ENCODE results near the gene ADAMTS5. TPM values are rescaled to one million over a fixed set of nuclear protein-coding genes. Genes with fewer than 3 reads are reported as not detected.

ADAMTS5 gene
- total RNA-seq, 1 donor from 2014 or later = 14.1 TPM

DNA sequence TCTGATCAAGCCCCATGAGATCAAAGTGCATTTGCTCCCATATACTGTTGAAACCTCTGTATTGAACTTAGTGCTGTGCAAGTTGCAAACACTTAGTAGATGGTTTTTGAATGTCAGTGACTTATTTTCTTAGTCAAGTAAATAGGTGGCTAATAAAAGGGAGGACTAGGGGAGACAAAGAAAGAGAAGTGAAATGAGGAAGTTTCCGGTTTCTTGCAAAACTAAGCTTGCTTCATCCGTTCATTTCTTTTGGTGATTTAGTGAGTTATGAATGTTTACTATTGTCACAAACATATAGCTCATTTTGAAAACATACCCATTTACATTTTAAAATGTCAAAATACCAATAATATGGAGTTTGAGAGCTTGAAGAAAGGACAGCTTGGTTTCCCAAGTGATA, 23.0 kb downstream of the ADAMTS5 start:
- DNase-seq (ENCODE audit: low read depth) (no peak), FAIRE-seq (no peak)
- H3K36me3 Mint-ChIP-seq (ENCODE audit: low read depth, unreplicated experiment) = no peaks in the 10 kb centered on the region
- H3K27me3 ChIP-seq (ENCODE audit: insufficient read depth, low read length) = no peaks in the 10 kb centered on the region
- no peak overlapping the region for H3K27ac Mint-ChIP-seq (ENCODE audit: unreplicated experiment)
- no peaks in the 10 kb centered on the region for H3K36me3 ChIP-seq (ENCODE audit: insufficient read depth, low read length)
- no peak overlapping the region for H3K4me3 Mint-ChIP-seq (ENCODE audit: unreplicated experiment)
- H3K4me1 ChIP-seq (ENCODE audit: insufficient read depth, low read length) = no peaks in the 10 kb centered on the region
- H3K4me2 ChIP-seq (ENCODE audit: low read length) = no peak overlapping the region
- no peak overlapping the region for H3K9ac ChIP-seq (ENCODE audit: low read length)
- no peak overlapping the region for H3K27ac ChIP-seq (ENCODE audit: low read depth, low read length)
- no peak overlapping the region for H3K4me3 ChIP-seq (ENCODE audit: insufficient read depth, low read depth, low read length)
- no peaks in the 10 kb centered on the region for H3K79me2 ChIP-seq (ENCODE audit: insufficient read depth, low read length)
- TF ChIP-seq, protein P1, sequence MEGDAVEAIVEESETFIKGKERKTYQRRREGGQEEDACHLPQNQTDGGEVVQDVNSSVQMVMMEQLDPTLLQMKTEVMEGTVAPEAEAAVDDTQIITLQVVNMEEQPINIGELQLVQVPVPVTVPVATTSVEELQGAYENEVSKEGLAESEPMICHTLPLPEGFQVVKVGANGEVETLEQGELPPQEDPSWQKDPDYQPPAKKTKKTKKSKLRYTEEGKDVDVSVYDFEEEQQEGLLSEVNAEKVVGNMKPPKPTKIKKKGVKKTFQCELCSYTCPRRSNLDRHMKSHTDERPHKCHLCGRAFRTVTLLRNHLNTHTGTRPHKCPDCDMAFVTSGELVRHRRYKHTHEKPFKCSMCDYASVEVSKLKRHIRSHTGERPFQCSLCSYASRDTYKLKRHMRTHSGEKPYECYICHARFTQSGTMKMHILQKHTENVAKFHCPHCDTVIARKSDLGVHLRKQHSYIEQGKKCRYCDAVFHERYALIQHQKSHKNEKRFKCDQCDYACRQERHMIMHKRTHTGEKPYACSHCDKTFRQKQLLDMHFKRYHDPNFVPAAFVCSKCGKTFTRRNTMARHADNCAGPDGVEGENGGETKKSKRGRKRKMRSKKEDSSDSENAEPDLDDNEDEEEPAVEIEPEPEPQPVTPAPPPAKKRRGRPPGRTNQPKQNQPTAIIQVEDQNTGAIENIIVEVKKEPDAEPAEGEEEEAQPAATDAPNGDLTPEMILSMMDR (IDR thresholded peaks at IDR 0.05; ENCODE audit: insufficient read depth, low read depth, low read length) = no peak
- TF ChIP-seq EZH2 (IDR thresholded peaks at IDR 0.05; ENCODE audit: insufficient read depth, low read length) = no peak
- no peaks in the 10 kb centered on the region for H3K9me3 Mint-ChIP-seq (ENCODE audit: unreplicated experiment)
- no peaks in the 10 kb centered on the region for H3K9me3 ChIP-seq (ENCODE audit: insufficient read depth, low read depth, low read length)
- H3K4me1 Mint-ChIP-seq (ENCODE audit: low read depth, unreplicated experiment) = peaks cover 3% of the 10 kb centered on the region
- H4K20me1 ChIP-seq (ENCODE audit: insufficient read depth, low read length) = no peaks in the 10 kb centered on the region
- H2AFZ ChIP-seq (ENCODE audit: low read depth, low read length) = no peak overlapping the region
- H3K27me3 Mint-ChIP-seq (ENCODE audit: low read depth, unreplicated experiment) = no peaks in the 10 kb centered on the region

- Histone ChIP-seq H4K20me1 (ENCODE audit: insufficient read depth, low read length) (no peaks in the 10 kb centered on the region), H2AFZ (ENCODE audit: low read depth, low read length) (no peak overlapping the region), H3K4me1 (ENCODE audit: insufficient read depth, low read length) (no peaks in the 10 kb centered on the region), H3K27ac (ENCODE audit: low read depth, low read length) (no peak overlapping the region), H3K9me3 (ENCODE audit: insufficient read depth, low read depth, low read length) (no peaks in the 10 kb centered on the region), H3K9ac (ENCODE audit: low read length) (no peak overlapping the region), H3K36me3 (ENCODE audit: insufficient read depth, low read length) (no peaks in the 10 kb centered on the region), H3K4me2 (ENCODE audit: low read length) (no peak overlapping the region), H3K4me3 (ENCODE audit: insufficient read depth, low read depth, low read length) (no peak overlapping the region), H3K27me3 (ENCODE audit: insufficient read depth, low read length) (no peaks in the 10 kb centered on the region), H3K79me2 (ENCODE audit: insufficient read depth, low read length) (no peaks in the 10 kb centered on the region)
- TF ChIP-seq, protein P1 (IDR thresholded peaks at IDR 0.05; ENCODE audit: insufficient read depth, low read depth, low read length) = no peak
- no peak for TF ChIP-seq EZH2 (IDR thresholded peaks at IDR 0.05; ENCODE audit: insufficient read depth, low read length)
- FAIRE-seq = no peak
- Mint-ChIP-seq H3K4me3 (ENCODE audit: unreplicated experiment) (no peak overlapping the region), H3K36me3 (ENCODE audit: low read depth, unreplicated experiment) (no peaks in the 10 kb centered on the region), H3K9me3 (ENCODE audit: unreplicated experiment) (no peaks in the 10 kb centered on the region), H3K27ac (ENCODE audit: unreplicated experiment) (no peak overlapping the region), H3K27me3 (ENCODE audit: low read depth, unreplicated experiment) (no peaks in the 10 kb centered on the region), H3K4me1 (ENCODE audit: low read depth, unreplicated experiment) (peaks cover 3% of the 10 kb centered on the region)
- DNase-seq (ENCODE audit: low read depth) = peak; percentile 7
Observed at GRCh38 chr21:26941421-26941820, 25.5 kb downstream of the ADAMTS5 start.

GRCh38 chr21:26939601-26940111, 27.2 kb downstream of the ADAMTS5 start:
- no peak overlapping the region for H3K9ac ChIP-seq (ENCODE audit: low read length)
- H3K36me3 Mint-ChIP-seq (ENCODE audit: low read depth, unreplicated experiment) = no peaks in the 10 kb centered on the region

More at GRCh38 chr21:26939601-26940111, 27.2 kb downstream of the ADAMTS5 start:
- H2AFZ ChIP-seq (ENCODE audit: low read depth, low read length) = no peak overlapping the region
- FAIRE-seq (no peak), DNase-seq (ENCODE audit: low read depth) (peak; percentile 22)
- H3K27ac ChIP-seq (ENCODE audit: low read depth, low read length) = no peak overlapping the region
- no peaks in the 10 kb centered on the region for H4K20me1 ChIP-seq (ENCODE audit: insufficient read depth, low read length)
- no peak overlapping the region for H3K4me3 ChIP-seq (ENCODE audit: insufficient read depth, low read depth, low read length)
- Mint-ChIP-seq H3K9me3 (ENCODE audit: unreplicated experiment) (no peaks in the 10 kb centered on the region), H3K27me3 (ENCODE audit: low read depth, unreplicated experiment) (no peaks in the 10 kb centered on the region), H3K27ac (ENCODE audit: unreplicated experiment) (no peak overlapping the region), H3K4me1 (ENCODE audit: low read depth, unreplicated experiment) (peaks cover 3% of the 10 kb centered on the region), H3K4me3 (ENCODE audit: unreplicated experiment) (no peak overlapping the region)
- no peaks in the 10 kb centered on the region for H3K79me2 ChIP-seq (ENCODE audit: insufficient read depth, low read length)
- H3K4me1 ChIP-seq (ENCODE audit: insufficient read depth, low read length) = no peaks in the 10 kb centered on the region
- no peaks in the 10 kb centered on the region for H3K9me3 ChIP-seq (ENCODE audit: insufficient read depth, low read depth, low read length)
- no peaks in the 10 kb centered on the region for H3K27me3 ChIP-seq (ENCODE audit: insufficient read depth, low read length)
- no peaks in the 10 kb centered on the region for H3K36me3 ChIP-seq (ENCODE audit: insufficient read depth, low read length)
- TF ChIP-seq EZH2 (IDR thresholded peaks at IDR 0.05; ENCODE audit: insufficient read depth, low read length) = no peak
- TF ChIP-seq, protein P1 (IDR thresholded peaks at IDR 0.05; ENCODE audit: insufficient read depth, low read depth, low read length) = no peak
- H3K4me2 ChIP-seq (ENCODE audit: low read length) = no peak overlapping the region

Data from astrocyte (in vitro differentiated cells and primary cell).